T-cell (primary cell): ENCODE measurements around the gene TAS2R31. TPM values are rescaled to one million over a fixed set of nuclear protein-coding genes. Genes with fewer than 3 reads are reported as not detected.

Experiments used
- ATAC-seq, 4 experiments: fragments of 200-7000 bp in 3 of 4; fragments of 150-1000 bp in 1 of 4; cut with Tn5 transposase; replicated peaks in 1 of 4; 1 replicate in 3 of 4; 2 replicates in 1 of 4; pipeline ENCODE4 v1.10.0; 2021; ENCODE audit warnings: moderate library complexity in 3 of 4, mild to moderate bottlenecking in 2 of 4, moderate number of reproducible peaks in 1 of 4
- CTCF ChIA-PET, 2 donors: fragments of 300-600 bp; sonication (Branson Sonifier 250); formaldehyde crosslinking; loops; one replicate each; lab custom pipeline; 2022; ENCODE audit warnings: antibody characterized with exemption in 2 of 2; lab: Charles Lee
- POLR2A ChIA-PET, 2 donors: fragments of 300-600 bp; sonication (Branson Sonifier 250); formaldehyde crosslinking; loops; one replicate each; lab custom pipeline; 2022; ENCODE audit warnings: antibody characterized with exemption in 2 of 2; lab: Charles Lee
- DNase-seq, 35 experiments: peaks; one replicate each; pipeline versions ENCODE4 v3.0.0 to v3.0.0-alpha.2; 2013 to 2023
- H3K27ac ChIP-seq: one replicate; pipeline ENCODE4 v1.5.1; 2013; ENCODE audit warnings: low read length
- H3K27me3 ChIP-seq, 2 experiments: replicated peaks in 1 of 2; 1 replicate in 1 of 2; 2 replicates in 1 of 2; pipeline versions ENCODE4 v1.6.1 to v1.7.0; 2013; ENCODE audit warnings: low read length in 1 of 2, mixed read lengths in 1 of 2; ENCODE audit not compliant: control insufficient read depth in 2 of 2, insufficient read depth in 2 of 2; ENCODE audit errors: extremely low read depth in 1 of 2
- H3K36me3 ChIP-seq, 2 donors: 1 replicate in 1 of 2; 2 replicates in 1 of 2; pipeline versions ENCODE4 v1.6.1 to v1.7.0; 2013; ENCODE audit warnings: low read length in 1 of 2; ENCODE audit not compliant: control insufficient read depth in 2 of 2, insufficient read depth in 1 of 2; ENCODE audit errors: extremely low read depth in 1 of 2
- H3K4me1 ChIP-seq, 2 experiments: 1 replicate in 1 of 2; 2 replicates in 1 of 2; pipeline versions ENCODE4 v1.6.1 to v1.7.0; 2013; ENCODE audit warnings: low read length in 2 of 2, mixed read lengths in 1 of 2; ENCODE audit not compliant: insufficient read depth in 2 of 2, control insufficient read depth in 1 of 2; ENCODE audit errors: extremely low read depth in 1 of 2
- H3K4me3 ChIP-seq, 2 donors: 1 replicate in 1 of 2; 2 replicates in 1 of 2; pipeline versions ENCODE4 v1.5.1 to v1.7.0; 2013; ENCODE audit warnings: mild to moderate bottlenecking in 2 of 2, low read length in 1 of 2, moderate library complexity in 1 of 2; ENCODE audit not compliant: control insufficient read depth in 1 of 2; ENCODE audit errors: extremely low read depth in 1 of 2
- H3K9me3 ChIP-seq: 2 replicates; pipeline ENCODE4 v1.7.0; 2013
- H3K27ac Mint-ChIP-seq, 2 donors: one replicate each; pipeline ENCODE4 v1.8.0; 2020 to 2021; ENCODE audit warnings: mild to moderate bottlenecking in 2 of 2, mixed read lengths in 2 of 2
- H3K27me3 Mint-ChIP-seq, 2 donors: one replicate each; pipeline ENCODE4 v1.8.0; 2021 to 2022; ENCODE audit warnings: mixed read lengths in 2 of 2
- H3K36me3 Mint-ChIP-seq: one replicate; pipeline ENCODE4 v1.8.0; 2021; ENCODE audit warnings: mixed read lengths
- H3K4me1 Mint-ChIP-seq, 3 donors: one replicate each; pipeline ENCODE4 v1.8.0; 2020 to 2022; ENCODE audit warnings: mixed read lengths in 3 of 3, mild to moderate bottlenecking in 1 of 3
- H3K4me3 Mint-ChIP-seq, 3 donors: one replicate each; pipeline ENCODE4 v1.8.0; 2020 to 2022; ENCODE audit warnings: mild to moderate bottlenecking in 3 of 3, mixed read lengths in 3 of 3, moderate library complexity in 3 of 3
- H3K9me3 Mint-ChIP-seq, 3 donors: one replicate each; pipeline ENCODE4 v1.8.0; 2020 to 2022; ENCODE audit warnings: mixed read lengths in 3 of 3
- WGBS: methylation state at CpG from one replicate; pipeline ENCODE4 v1.1.5; 2013; ENCODE audit warnings: missing lambda C conversion rate; ENCODE audit not compliant: insufficient coverage; 5-methylcytosine and 5-hydroxymethylcytosine counted together
- total RNA-seq, 35 experiments: library from RNA in 6 of 35; stranded (reverse) in 6 of 35; fragments of 120-200 nt in 1 of 35; gene quantifications; one replicate each; pipeline versions ENCODE4 v1.2.1 to v1.2.4 and lab custom pipeline; 2013 to 2026

Gene TAS2R31
- total RNA-seq, 5 donors from 2014 or later (not counting 1 experiment from before 2014, with no cell fraction given) = 2.4 to 4.3 (median 3.6) TPM

DNA sequence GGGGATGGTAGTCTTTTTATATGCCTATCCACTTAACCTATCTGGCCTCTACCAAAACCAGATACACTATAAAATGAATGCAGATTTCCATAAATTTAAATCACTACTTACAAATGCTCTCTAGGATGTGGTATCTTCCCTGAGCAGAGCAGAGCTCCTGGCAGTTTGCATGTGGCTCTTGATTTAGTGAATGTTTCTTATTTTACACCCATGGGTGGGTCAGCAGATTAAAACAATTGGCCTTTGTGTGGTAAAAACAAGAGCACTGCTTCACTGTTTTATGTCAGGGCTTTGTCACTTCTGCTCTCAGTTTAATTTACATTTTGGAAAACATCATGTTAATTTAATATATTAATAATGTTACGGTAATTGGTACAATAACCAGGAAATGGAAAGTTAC is 14.3 kb downstream of the TAS2R31 start:
- no peaks in the 10 kb centered on the region for H3K9me3 Mint-ChIP-seq
- POLR2A ChIA-PET = no interaction called here

DNA sequence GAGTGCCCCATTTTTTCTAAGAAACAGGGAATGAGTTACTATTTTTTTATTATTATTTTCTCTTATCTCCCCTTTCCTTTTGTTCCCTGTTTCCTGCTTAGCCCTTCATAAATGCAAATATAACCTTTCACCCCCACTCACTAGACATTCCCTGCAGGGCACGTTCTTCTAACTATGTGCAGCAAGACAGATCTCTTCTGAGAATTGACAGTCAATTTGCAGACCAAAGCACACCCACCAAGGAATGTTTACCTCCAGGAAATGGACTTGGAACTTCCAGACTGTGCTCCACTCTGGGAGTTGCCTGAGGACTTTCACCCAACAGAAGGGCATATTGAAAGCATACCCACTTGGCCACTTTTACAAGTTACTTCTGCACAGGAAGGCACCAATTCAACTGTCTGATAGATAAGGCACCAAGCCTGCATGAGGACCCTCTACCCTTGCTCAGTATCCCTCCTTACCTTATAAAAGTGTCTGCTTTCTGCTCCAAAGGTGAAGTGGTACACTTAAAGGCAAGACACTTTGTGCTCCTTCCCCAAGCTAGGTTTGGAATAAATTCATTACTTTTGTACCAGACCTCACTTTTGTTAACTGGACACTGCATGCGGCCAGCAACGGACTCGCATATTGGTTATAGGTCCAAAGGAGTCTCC is 15.3 kb downstream of the TAS2R31 start:
- Mint-ChIP-seq H3K4me3 (no peak overlapping the region), H3K9me3 (no peaks in the 10 kb centered on the region), H3K27ac (no peak overlapping the region), H3K4me1 (peaks cover 9 to 10% (median 10%) of the 10 kb centered on the region in 3 donors), H3K36me3 (peaks cover 42% of the 10 kb centered on the region), H3K27me3 (no peaks in the 10 kb centered on the region)
- POLR2A ChIA-PET = interaction anchor here in 1 of 2 donors (0.6 kb wide), 1 partner anchor 152 kb away, joined by 3 read pairs; no protein-coding TSS in a partner anchor
- DNase-seq = no peak
- no peaks in the 10 kb centered on the region for H3K36me3 ChIP-seq
- CTCF ChIA-PET = no interaction called here
- H3K4me3 ChIP-seq = no peak overlapping the region
- no peaks in the 10 kb centered on the region for H3K4me1 ChIP-seq
- no peaks in the 10 kb centered on the region for H3K27me3 ChIP-seq
- no peak for ATAC-seq
- no peak overlapping the region for H3K27ac ChIP-seq
- 89% methylated on average over 1 of the region's 4 CpGs for WGBS
- no peaks in the 10 kb centered on the region for H3K9me3 ChIP-seq

More for the DNA sequence above, 14.3 kb downstream of the TAS2R31 start:
- Histone ChIP-seq H3K4me3 (no peak overlapping the region), H3K27ac (no peak overlapping the region), H3K4me1 (no peaks in the 10 kb centered on the region), H3K36me3 (no peaks in the 10 kb centered on the region), H3K9me3 (no peaks in the 10 kb centered on the region), H3K27me3 (no peaks in the 10 kb centered on the region)
- CTCF ChIA-PET = no interaction called here
- DNase-seq (no peak), ATAC-seq (no peak)
- Mint-ChIP-seq H3K4me3 (no peak overlapping the region), H3K4me1 (peaks cover 9 to 10% (median 10%) of the 10 kb centered on the region in 3 donors), H3K27me3 (no peaks in the 10 kb centered on the region), H3K36me3 (peaks cover 47% of the 10 kb centered on the region), H3K27ac (no peak overlapping the region)
- WGBS = no CpG with 5 or more reads among the region's 1 CpG

DNA sequence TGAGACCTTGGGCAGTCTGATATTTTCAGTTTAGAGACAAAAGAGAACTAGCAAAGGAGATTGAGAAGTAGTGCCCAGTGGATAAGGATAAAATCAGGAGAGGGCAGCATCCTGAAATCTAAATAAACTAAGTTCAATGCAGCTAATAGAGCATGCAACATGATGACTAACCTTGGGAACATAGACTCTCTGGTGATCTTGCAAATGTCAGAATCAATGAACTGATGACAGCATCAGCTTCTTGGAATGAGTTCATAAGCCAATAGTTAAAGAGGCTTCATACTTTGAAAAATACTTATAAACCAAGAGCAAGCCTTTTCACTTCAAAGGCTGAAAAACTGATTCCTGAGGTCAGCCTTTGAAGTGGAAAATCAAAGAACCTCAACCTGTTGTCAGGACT is 17.0 kb downstream of the TAS2R31 start:
- H3K4me3 ChIP-seq = no peak overlapping the region
- Mint-ChIP-seq H3K4me3 (no peak overlapping the region), H3K4me1 (peaks cover 9 to 10% (median 10%) of the 10 kb centered on the region in 3 donors), H3K27me3 (no peaks in the 10 kb centered on the region), H3K36me3 (peaks cover 42% of the 10 kb centered on the region), H3K9me3 (no peaks in the 10 kb centered on the region), H3K27ac (no peak overlapping the region)
- no peaks in the 10 kb centered on the region for H3K9me3 ChIP-seq
- ATAC-seq = no peak
- no peaks in the 10 kb centered on the region for H3K4me1 ChIP-seq
- H3K27ac ChIP-seq = no peak overlapping the region
- CTCF ChIA-PET = no interaction called here
- no peaks in the 10 kb centered on the region for H3K36me3 ChIP-seq
- POLR2A ChIA-PET = no interaction called here
- no peaks in the 10 kb centered on the region for H3K27me3 ChIP-seq
- DNase-seq = no peak

DNA sequence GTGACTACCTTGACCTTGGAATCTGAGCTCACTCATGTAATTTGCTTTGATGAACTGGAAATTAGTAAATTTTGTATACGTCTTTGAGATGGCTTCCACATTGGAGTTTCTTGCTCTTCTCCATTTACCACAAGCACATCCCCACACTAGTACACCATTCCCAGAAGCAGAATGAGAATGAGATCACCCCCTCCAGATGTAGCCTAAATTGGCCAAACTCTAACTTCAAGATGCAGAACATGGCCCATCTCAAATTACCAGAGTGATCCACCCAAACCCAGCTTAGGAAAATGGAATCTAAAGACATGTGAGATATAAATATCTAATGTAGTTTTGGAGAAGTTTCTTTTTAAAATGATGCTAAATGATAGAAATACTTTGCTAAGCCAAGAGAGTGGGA is 23.6 kb downstream of the TAS2R31 start:
- Mint-ChIP-seq H3K36me3 (peaks cover 29% of the 10 kb centered on the region), H3K4me1 (peaks cover 0 to under 1% (median 0%) of the 10 kb centered on the region in 3 donors), H3K27ac (no peak overlapping the region), H3K9me3 (no peaks in the 10 kb centered on the region), H3K27me3 (no peaks in the 10 kb centered on the region), H3K4me3 (no peak overlapping the region)
- ChIA-PET CTCF (no interaction called here), POLR2A (no interaction called here)
- Histone ChIP-seq H3K4me3 (no peak overlapping the region), H3K36me3 (no peaks in the 10 kb centered on the region), H3K27me3 (no peaks in the 10 kb centered on the region), H3K9me3 (no peaks in the 10 kb centered on the region), H3K27ac (no peak overlapping the region), H3K4me1 (no peaks in the 10 kb centered on the region)
- DNase-seq = no peak
- no peak for ATAC-seq
- WGBS = no CpG with 5 or more reads among the region's 1 CpG

DNA sequence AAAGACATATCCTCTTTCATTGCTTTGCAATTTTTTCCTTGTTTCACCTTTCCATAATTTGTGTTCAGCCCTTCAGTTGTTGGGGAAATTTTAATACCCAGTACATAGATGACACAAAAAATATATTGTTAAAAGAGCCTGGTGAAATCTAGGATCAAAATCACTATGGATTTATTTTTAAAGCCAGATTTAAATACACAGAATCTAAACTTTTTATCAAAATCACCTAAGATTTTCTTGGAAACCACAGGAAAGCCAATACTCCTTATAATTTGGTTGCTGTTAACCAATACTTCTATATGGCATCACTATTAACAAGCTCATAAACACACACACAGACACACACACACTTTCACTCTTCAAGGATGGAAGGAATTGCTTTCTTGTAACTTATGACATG is 33.0 kb downstream of the TAS2R31 start, which contains the start of gene TAS2R20:
Gene TAS2R20, minus strand, starts transcription at position 101 of the 400 bp plus-strand sequence. CDS start 429 bp downstream, outside the sequence.
- Histone ChIP-seq H3K27ac (no peak within 1 kb of the TSS), H3K4me3 (no peak within 1 kb of the TSS), H3K27me3 (no peaks in the 10 kb centered on the region), H3K36me3 (no peaks in the 10 kb centered on the region), H3K4me1 (no peaks in the 10 kb centered on the region), H3K9me3 (no peaks in the 10 kb centered on the region)
- H3K27ac Mint-ChIP-seq = no peak within 1 kb of the TSS
- H3K9me3 Mint-ChIP-seq = peaks cover 0 to 5% (median 0%) of the 10 kb centered on the region in 3 donors
- POLR2A ChIA-PET = no interaction called here
- H3K27me3 Mint-ChIP-seq = no peaks in the 10 kb centered on the region
- H3K36me3 Mint-ChIP-seq = peaks cover 35% of the 10 kb centered on the region
- CTCF ChIA-PET = no interaction called here
- no peak for ATAC-seq
- peaks cover 0 to 3% (median 0%) of the 10 kb centered on the region in 3 donors for H3K4me1 Mint-ChIP-seq
- no peak for DNase-seq
- H3K4me3 Mint-ChIP-seq = no peak within 1 kb of the TSS

DNA sequence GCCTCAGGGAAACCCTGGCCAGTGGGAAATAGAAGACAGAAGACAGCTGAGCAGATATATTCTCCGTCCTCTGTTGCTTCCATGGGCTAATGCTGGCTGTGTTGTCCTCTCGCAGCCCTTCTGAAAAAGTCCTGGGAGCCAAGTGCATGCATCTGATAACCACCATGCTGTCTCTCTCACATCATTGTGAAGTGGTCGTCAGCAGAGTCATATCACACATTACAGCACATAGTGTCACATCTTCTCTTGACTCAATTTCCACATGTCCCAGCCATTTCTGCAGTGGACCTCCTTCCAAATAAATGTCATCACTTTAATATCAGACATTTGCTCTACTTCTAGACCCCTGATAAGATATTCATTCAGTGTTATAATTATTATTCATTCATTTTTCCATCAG is 36.9 kb downstream of the TAS2R31 start:
- Histone ChIP-seq H3K4me1 (no peaks in the 10 kb centered on the region), H3K27me3 (no peaks in the 10 kb centered on the region), H3K27ac (no peak overlapping the region), H3K9me3 (peaks cover 2% of the 10 kb centered on the region), H3K36me3 (peaks cover 0 to 4% of the 10 kb centered on the region in 2 donors), H3K4me3 (no peak overlapping the region)
- ATAC-seq (no peak), DNase-seq (no peak)
- no peak overlapping the region for H3K27ac Mint-ChIP-seq
- 87% methylated on average over 3 of the region's 3 CpGs for WGBS
- H3K4me3 Mint-ChIP-seq = no peak overlapping the region
- peaks cover 0 to 3% (median 0%) of the 10 kb centered on the region in 3 donors for H3K4me1 Mint-ChIP-seq
- peaks cover 45% of the 10 kb centered on the region for H3K36me3 Mint-ChIP-seq
- ChIA-PET POLR2A (no interaction called here), CTCF (no interaction called here)
- H3K27me3 Mint-ChIP-seq = no peaks in the 10 kb centered on the region
- peaks cover 0 to 11% (median 10%) of the 10 kb centered on the region in 3 donors for H3K9me3 Mint-ChIP-seq
